Progenitor cell of endocrine pancreas (in vitro differentiated cells): ENCODE results near the gene PDZD8. TPM values are rescaled to one million over a fixed set of nuclear protein-coding genes. Genes with fewer than 3 reads are reported as not detected.
A peak's percentile ranks its signal among the peaks of the same experiment; 100 is the strongest.

Source experiments
- DNase-seq: peaks from one replicate; pipeline ENCODE4 v3.0.0; 2021; ENCODE audit warnings: low spot score; ENCODE audit not compliant: unreplicated experiment
- H3K27ac Mint-ChIP-seq: 2 replicates; pipeline ENCODE4 v1.8.0; 2021; ENCODE audit warnings: mild to moderate bottlenecking, moderate library complexity, mixed read lengths
- H3K27me3 Mint-ChIP-seq: 2 replicates; pipeline ENCODE4 v1.8.0; 2021; ENCODE audit warnings: mixed read lengths
- H3K36me3 Mint-ChIP-seq: 2 replicates; pipeline ENCODE4 v1.8.0; 2022; ENCODE audit warnings: mixed read lengths; ENCODE audit not compliant: insufficient read depth
- H3K4me1 Mint-ChIP-seq: 2 replicates; pipeline ENCODE4 v1.8.0; 2021; ENCODE audit warnings: low read depth, mixed read lengths
- H3K4me3 Mint-ChIP-seq: 2 replicates; pipeline ENCODE4 v1.8.0; 2021; ENCODE audit warnings: low read depth, mild to moderate bottlenecking, moderate library complexity, mixed read lengths
- H3K9me3 Mint-ChIP-seq: 2 replicates; pipeline ENCODE4 v1.8.0; 2021; ENCODE audit warnings: low read depth, mixed read lengths
- total RNA-seq: library from RNA; stranded (reverse); gene quantifications from 2 replicates; pipeline ENCODE4 v1.2.1, GENCODE V29; 2021
- TF ChIP-seq, protein P1 (sequence below): fragments of 200-600 bp; sonication (generic); IDR thresholded peaks from one replicate; pipeline ENCODE4 v1.5.0; 2021; ENCODE audit warnings: antibody characterized with exemption, mild to moderate bottlenecking; ENCODE audit not compliant: unreplicated experiment

PDZD8 gene
- total RNA-seq, 1 donor from 2014 or later = 28.6 TPM

DNA sequence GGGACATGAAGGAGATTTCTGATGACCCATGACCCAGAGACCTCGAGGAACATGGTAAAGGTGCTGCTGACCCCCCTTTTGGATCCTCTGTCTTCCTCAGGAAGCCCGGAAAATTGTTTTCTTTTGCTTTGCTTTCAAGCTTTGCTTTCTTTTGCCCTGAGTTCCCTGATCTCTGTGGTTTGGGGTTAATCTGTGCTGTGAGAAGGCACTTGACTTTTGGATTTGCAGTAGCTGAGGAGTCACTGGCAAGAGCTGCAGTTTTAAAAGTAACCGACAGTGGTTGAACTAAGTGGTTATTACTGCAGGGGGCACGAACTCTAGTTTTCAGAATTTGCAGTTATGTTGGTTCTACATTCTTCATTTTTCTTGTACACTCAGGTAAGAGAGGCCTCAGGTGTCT, 53.0 kb downstream of the PDZD8 start:
- TF ChIP-seq, protein P1, sequence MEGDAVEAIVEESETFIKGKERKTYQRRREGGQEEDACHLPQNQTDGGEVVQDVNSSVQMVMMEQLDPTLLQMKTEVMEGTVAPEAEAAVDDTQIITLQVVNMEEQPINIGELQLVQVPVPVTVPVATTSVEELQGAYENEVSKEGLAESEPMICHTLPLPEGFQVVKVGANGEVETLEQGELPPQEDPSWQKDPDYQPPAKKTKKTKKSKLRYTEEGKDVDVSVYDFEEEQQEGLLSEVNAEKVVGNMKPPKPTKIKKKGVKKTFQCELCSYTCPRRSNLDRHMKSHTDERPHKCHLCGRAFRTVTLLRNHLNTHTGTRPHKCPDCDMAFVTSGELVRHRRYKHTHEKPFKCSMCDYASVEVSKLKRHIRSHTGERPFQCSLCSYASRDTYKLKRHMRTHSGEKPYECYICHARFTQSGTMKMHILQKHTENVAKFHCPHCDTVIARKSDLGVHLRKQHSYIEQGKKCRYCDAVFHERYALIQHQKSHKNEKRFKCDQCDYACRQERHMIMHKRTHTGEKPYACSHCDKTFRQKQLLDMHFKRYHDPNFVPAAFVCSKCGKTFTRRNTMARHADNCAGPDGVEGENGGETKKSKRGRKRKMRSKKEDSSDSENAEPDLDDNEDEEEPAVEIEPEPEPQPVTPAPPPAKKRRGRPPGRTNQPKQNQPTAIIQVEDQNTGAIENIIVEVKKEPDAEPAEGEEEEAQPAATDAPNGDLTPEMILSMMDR = no peak
- no peak for DNase-seq
- Mint-ChIP-seq H3K4me3 (no peak overlapping the region), H3K27ac (no peak overlapping the region), H3K36me3 (peaks cover 4% of the 10 kb centered on the region), H3K4me1 (no peaks in the 10 kb centered on the region), H3K27me3 (no peaks in the 10 kb centered on the region), H3K9me3 (no peaks in the 10 kb centered on the region)

DNA sequence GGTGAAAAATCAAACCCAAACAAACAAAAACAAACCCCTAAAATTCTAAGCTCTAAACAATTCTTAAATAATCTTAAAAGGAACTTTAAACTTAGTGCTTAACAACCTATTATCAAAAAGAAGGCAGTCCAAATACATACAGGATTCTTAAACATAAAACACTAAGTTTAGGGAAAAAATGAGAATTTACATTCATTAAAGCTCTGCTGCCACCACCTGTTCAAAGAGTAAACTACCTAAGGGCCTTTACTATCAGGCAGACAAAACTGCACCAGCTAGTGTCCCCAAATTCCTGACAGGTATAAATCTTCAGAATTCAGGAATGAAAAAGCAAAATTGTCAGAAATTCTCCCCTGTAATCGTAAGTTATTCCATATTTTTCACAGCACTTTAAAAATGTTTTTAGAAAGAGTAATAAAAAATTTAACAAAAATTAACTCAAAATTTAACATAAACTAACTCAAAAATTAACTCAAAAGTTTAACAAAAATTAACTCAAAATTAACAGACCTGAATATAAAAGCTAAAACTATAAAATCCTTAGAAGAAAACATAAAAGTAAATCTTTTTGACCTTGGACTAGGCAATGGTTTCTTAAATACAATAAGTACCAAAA, 55.1 kb downstream of the PDZD8 start:
- Mint-ChIP-seq H3K36me3 (no peaks in the 10 kb centered on the region), H3K4me3 (no peak overlapping the region), H3K9me3 (no peaks in the 10 kb centered on the region), H3K27ac (no peak overlapping the region), H3K27me3 (no peaks in the 10 kb centered on the region), H3K4me1 (no peaks in the 10 kb centered on the region)
- DNase-seq = no peak
- TF ChIP-seq, protein P1 = peak; percentile 71

- Mint-ChIP-seq H3K9me3 (no peaks in the 10 kb centered on the region), H3K4me1 (peaks cover 2% of the 10 kb centered on the region), H3K36me3 (no peaks in the 10 kb centered on the region), H3K4me3 (no peak overlapping the region), H3K27ac (no peak overlapping the region), H3K27me3 (no peaks in the 10 kb centered on the region)
- no peak for DNase-seq
- TF ChIP-seq, protein P1 = peak; percentile 48
Measured at GRCh38 chr10:117318909-117319308, 56.3 kb downstream of the PDZD8 start.

DNA sequence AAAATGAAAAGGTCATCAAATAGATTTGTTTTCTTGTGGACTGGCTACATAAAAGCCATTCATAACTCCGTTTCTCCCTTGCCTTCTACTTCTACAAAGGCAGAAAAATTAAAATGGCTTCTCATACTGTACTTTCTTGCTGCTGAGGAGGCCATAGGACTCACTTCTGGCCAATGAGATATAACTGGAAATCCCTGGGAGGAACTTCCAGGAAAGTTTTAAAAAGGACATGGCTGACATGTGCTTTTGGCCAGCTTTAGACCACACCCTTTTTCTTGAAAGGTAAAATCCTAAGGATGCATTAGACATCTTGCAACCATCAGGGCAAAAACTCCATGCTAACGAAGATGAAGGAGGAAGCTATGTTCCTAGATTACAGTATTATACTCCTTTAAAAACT, 58.5 kb downstream of the PDZD8 start:
- Mint-ChIP-seq H3K4me3 (no peak overlapping the region), H3K4me1 (peaks cover 3% of the 10 kb centered on the region), H3K9me3 (no peaks in the 10 kb centered on the region), H3K27ac (no peak overlapping the region), H3K27me3 (no peaks in the 10 kb centered on the region), H3K36me3 (peaks cover under 1% of the 10 kb centered on the region)
- TF ChIP-seq, protein P1 = no peak
- no peak for DNase-seq

DNA sequence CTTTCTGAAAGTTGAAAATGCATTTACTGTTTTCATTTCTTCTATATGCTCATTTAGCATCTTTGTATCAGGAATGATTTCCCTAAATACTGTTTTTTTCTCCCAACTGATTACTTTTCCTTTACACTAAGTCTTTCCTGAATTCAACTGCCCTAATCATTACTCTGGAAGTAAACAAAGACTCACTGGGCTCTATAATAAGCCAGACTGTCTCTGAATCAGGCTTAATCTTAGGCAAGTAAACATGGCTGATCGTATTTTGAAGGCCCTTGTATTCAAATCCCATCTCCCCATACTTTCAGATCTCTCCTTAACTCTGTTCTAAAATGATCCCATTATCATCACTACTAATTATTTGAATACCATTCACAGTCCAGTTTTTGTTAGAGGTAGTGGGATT, 61.6 kb downstream of the PDZD8 start:
- peaks cover 3% of the 10 kb centered on the region for H3K4me1 Mint-ChIP-seq
- no peaks in the 10 kb centered on the region for H3K9me3 Mint-ChIP-seq
- no peak overlapping the region for H3K27ac Mint-ChIP-seq
- no peak overlapping the region for H3K4me3 Mint-ChIP-seq
- H3K27me3 Mint-ChIP-seq = no peaks in the 10 kb centered on the region
- TF ChIP-seq, protein P1 = no peak
- DNase-seq = no peak
- peaks cover 2% of the 10 kb centered on the region for H3K36me3 Mint-ChIP-seq
